Panc1 (cell line): ENCODE results near the gene KRT77.

Experiments
- CTCF ChIP-seq: fragments of 450-650 bp; IDR thresholded peaks from 2 replicates; pipeline ENCODE4 v1.5.1; 2017; ENCODE audit warnings: mild to moderate bottlenecking
- POLR2AphosphoS5 ChIP-seq: IDR thresholded peaks from 2 replicates; pipeline ENCODE4 v1.6.1; 2012; ENCODE audit warnings: mild to moderate bottlenecking, low read depth, low read length, moderate library complexity
- SIN3A ChIP-seq: IDR thresholded peaks from 2 replicates; pipeline ENCODE4 v1.6.1; 2012; ENCODE audit warnings: low read depth, mild to moderate bottlenecking, low read length, moderate library complexity, borderline replicate concordance; ENCODE audit not compliant: insufficient read depth

GRCh38 chr12:52657250-52657902 is 45.9 kb downstream of the KRT77 start:
- TF ChIP-seq CTCF, result no peak
- no peak for TF ChIP-seq SIN3A
- no peak for TF ChIP-seq POLR2AphosphoS5
